H1 (cell line): ENCODE measurements around the gene SPIB. TPM values are rescaled to one million over a fixed set of nuclear protein-coding genes. Genes with fewer than 3 reads are reported as not detected.

Experiments used
- ATF3 ChIP-seq: IDR thresholded peaks from 2 replicates; pipeline ENCODE4 v1.6.1; 2011; ENCODE audit warnings: low read depth, mild to moderate bottlenecking, low read length; ENCODE audit not compliant: insufficient read depth
- CEBPB ChIP-seq: IDR thresholded peaks from 2 replicates; pipeline ENCODE4 v1.6.1; 2012; ENCODE audit warnings: low read depth, low read length
- CHD1 ChIP-seq: IDR thresholded peaks from 2 replicates; pipeline ENCODE4 v1.6.1; 2012; ENCODE audit warnings: low read depth, low read length, improper control_type of control experiment
- CREB1 ChIP-seq: IDR thresholded peaks from 2 replicates; pipeline ENCODE4 v1.6.1; 2012; ENCODE audit warnings: inconsistent platforms
- CTBP2 ChIP-seq: IDR thresholded peaks from 2 replicates; pipeline ENCODE4 v1.7.0; 2011; ENCODE audit warnings: borderline replicate concordance, mild to moderate bottlenecking, moderate library complexity, mixed read lengths, low read length; ENCODE audit not compliant: insufficient read depth, insufficient read length
- FOSL1 ChIP-seq: IDR thresholded peaks from 2 replicates; pipeline ENCODE4 v1.6.1; 2011; ENCODE audit warnings: mild to moderate bottlenecking, low read depth, low read length, moderate library complexity; ENCODE audit not compliant: insufficient read depth
- GABPA ChIP-seq: IDR thresholded peaks from 2 replicates; pipeline ENCODE4 v1.6.1; 2011; ENCODE audit warnings: mild to moderate bottlenecking, low read length, moderate library complexity, borderline replicate concordance; ENCODE audit not compliant: insufficient read depth
- HDAC2 ChIP-seq, 2 experiments: fragments of 300-600 bp in 1 of 2; sonication (generic) in 1 of 2; IDR thresholded peaks; 2 replicates each; pipeline ENCODE4 v1.6.1; 2011 to 2012; ENCODE audit warnings: low read depth in 2 of 2, low read length in 2 of 2, mild to moderate bottlenecking in 2 of 2, moderate library complexity in 2 of 2, borderline replicate concordance in 1 of 2, inconsistent platforms in 1 of 2
- JUN ChIP-seq: IDR thresholded peaks from 2 replicates; pipeline ENCODE4 v1.6.1; 2011; ENCODE audit warnings: low read depth, mild to moderate bottlenecking, improper control_type of control experiment, low read length
- JUND ChIP-seq: IDR thresholded peaks from 2 replicates; pipeline ENCODE4 v1.6.1; 2011; ENCODE audit warnings: mild to moderate bottlenecking, improper control_type of control experiment, low read length
- KDM1A ChIP-seq: fragments of 200-600, 300-600 bp; sonication (generic); IDR thresholded peaks from 2 replicates; pipeline ENCODE4 v1.7.1; 2016; ENCODE audit warnings: mild to moderate bottlenecking, low read length, borderline replicate concordance
- MAFK ChIP-seq: IDR thresholded peaks from 2 replicates; pipeline ENCODE4 v1.6.1; 2012; ENCODE audit warnings: low read depth, mild to moderate bottlenecking, improper control_type of control experiment, low read length
- MAX ChIP-seq: IDR thresholded peaks from 2 replicates; pipeline ENCODE4 v1.6.1; 2012; ENCODE audit warnings: inconsistent platforms
- NRF1 ChIP-seq: IDR thresholded peaks from 2 replicates; pipeline ENCODE4 v1.6.1; 2011; ENCODE audit warnings: mild to moderate bottlenecking, low read depth, low read length, improper control_type of control experiment
- SRF ChIP-seq: IDR thresholded peaks from 2 replicates; pipeline ENCODE4 v1.6.1; 2011; ENCODE audit warnings: mild to moderate bottlenecking, low read depth, low read length, moderate library complexity
- TEAD4 ChIP-seq: IDR thresholded peaks from 2 replicates; pipeline ENCODE4 v1.6.1; 2012; ENCODE audit warnings: low read depth, low read length, inconsistent platforms, mixed read lengths
- USF2 ChIP-seq: IDR thresholded peaks from 2 replicates; pipeline ENCODE4 v1.6.1; 2011; ENCODE audit warnings: low read length, improper control_type of control experiment
- polyA plus RNA-seq, 7 experiments: library from polyadenylated mRNA; depleted of rRNA in 3 of 7; stranded (reverse) in 5 of 7; unstranded in 2 of 7; fragments of >200 nt in 5 of 7; fragments of 200-250 nt in 2 of 7; gene quantifications; 1 replicate in 5 of 7; 2 replicates in 1 of 7; 4 replicates in 1 of 7; pipeline versions ENCODE4 v1.2.1 to v1.2.3, GENCODE V29; 2011 to 2013; ENCODE audit warnings: missing spikeins in 2 of 7, mixed read lengths in 2 of 7
- total RNA-seq: library from RNA; stranded (reverse); fragmentation: NEBNext Ultra II Directional; extraction: Animal tissue kit (Norgen Biotek cat#: 25700); gene quantifications from 2 replicates; pipeline ENCODE4 v1.2.1, GENCODE V29; 2021
- TF ChIP-seq, protein P1 (sequence below): IDR thresholded peaks from 2 replicates; pipeline ENCODE4 v1.6.1; 2012; ENCODE audit warnings: low read length, inconsistent platforms
- TF ChIP-seq, protein P2 (sequence below): IDR thresholded peaks from 2 replicates; pipeline ENCODE4 v1.6.1; 2012; ENCODE audit warnings: inconsistent platforms

Gene SPIB
- total and polyA plus RNA-seq, 2 of the 8 experiments (the other 6 are each of a cell fraction or from before 2014, with no cell fraction given) = 11.1 to 17.4 TPM

DNA sequence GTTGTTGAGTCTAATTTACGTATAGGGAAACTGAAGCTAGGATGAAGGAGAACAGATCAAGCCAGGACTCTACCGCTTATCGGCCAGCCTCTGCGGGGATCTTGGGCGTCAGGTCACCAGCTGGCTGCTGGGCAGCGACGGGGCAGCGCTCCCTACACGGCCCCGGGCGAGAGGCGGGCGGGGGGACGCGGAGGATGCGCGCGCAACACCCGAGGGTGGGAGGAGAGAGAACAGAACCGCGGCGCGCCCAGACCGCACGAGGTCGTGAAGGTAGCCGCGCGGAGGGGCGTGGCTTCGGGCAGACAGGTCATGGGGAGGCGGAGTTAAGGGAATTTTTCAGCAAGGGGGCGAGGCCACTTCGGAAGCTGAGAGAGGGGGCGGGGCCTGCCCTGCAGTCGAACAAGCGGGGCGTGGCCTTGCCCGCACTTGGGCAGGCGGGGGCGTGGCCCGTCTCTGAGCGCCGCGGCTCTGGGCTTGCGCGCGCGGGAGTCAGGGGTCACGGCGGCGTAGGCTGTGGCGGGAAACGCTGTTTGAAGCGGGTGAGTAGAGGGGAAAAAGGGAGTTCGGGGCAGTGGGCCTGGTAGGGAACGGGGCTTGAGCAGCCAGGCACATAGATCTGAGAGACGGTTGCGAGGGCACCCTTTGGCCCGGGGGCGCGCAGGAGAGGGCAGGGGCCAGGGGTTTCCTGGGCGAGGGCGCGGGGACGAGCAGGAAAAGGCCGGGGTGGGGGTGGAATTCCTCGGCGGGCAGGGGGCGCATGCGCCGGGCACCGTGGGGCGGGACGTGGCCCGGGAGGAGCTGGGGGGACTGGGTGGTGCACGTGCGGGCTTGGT is 34.7 kb upstream of the SPIB start, which contains the start of gene POLD1 (continued):
- TF ChIP-seq SRF (peak; percentile 42; the same call in 1 of the 2 replicates), JUN (no peak), CREB1 (peak; percentile 36; the same call in 1 of the 2 replicates), USF2 (0 out of 2 replicates have a peak, but pooled peaks have one; percentile 2), GABPA (no peak), CHD1 (no peak), JUND (no peak), CEBPB (no peak), TEAD4 (peak; percentile 8; the same call in 1 of the 2 replicates), NRF1 (peak; percentile 44), MAX (peak; percentile 84), FOSL1 (no peak), ATF3 (no peak), KDM1A (no peak), MAFK (no peak), CTBP2 (no peak), HDAC2 (IDR thresholded peaks at IDR 0.05; ENCODE audit: borderline replicate concordance in 1 of 2, low read depth in 2 of 2, low read length in 2 of 2) (0 out of 4 replicates have a peak, but pooled peaks of 1 of the 2 experiments have one; percentile 15)
- TF ChIP-seq, protein P1, sequence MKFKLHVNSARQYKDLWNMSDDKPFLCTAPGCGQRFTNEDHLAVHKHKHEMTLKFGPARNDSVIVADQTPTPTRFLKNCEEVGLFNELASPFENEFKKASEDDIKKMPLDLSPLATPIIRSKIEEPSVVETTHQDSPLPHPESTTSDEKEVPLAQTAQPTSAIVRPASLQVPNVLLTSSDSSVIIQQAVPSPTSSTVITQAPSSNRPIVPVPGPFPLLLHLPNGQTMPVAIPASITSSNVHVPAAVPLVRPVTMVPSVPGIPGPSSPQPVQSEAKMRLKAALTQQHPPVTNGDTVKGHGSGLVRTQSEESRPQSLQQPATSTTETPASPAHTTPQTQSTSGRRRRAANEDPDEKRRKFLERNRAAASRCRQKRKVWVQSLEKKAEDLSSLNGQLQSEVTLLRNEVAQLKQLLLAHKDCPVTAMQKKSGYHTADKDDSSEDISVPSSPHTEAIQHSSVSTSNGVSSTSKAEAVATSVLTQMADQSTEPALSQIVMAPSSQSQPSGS = no peak
- TF ChIP-seq, protein P2, sequence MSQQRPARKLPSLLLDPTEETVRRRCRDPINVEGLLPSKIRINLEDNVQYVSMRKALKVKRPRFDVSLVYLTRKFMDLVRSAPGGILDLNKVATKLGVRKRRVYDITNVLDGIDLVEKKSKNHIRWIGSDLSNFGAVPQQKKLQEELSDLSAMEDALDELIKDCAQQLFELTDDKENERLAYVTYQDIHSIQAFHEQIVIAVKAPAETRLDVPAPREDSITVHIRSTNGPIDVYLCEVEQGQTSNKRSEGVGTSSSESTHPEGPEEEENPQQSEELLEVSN = peak; percentile 67
